K562 (cell line): ENCODE data around the gene AARSD1. TPM values are rescaled to one million over a fixed set of nuclear protein-coding genes. Genes with fewer than 3 reads are reported as not detected.
A peak's percentile ranks its signal among the peaks of the same experiment; 100 is the strongest.

Experiments used
- CHD2 ChIP-seq: IDR thresholded peaks from 2 replicates; pipeline ENCODE4 v1.6.1; 2011; ENCODE audit warnings: low read depth, low read length
- CHD4 ChIP-seq: fragments of 200-600 bp; sonication (generic); IDR thresholded peaks from 3 replicates; pipeline ENCODE4 v1.6.1; 2012; ENCODE audit warnings: low read depth, mild to moderate bottlenecking, mixed read lengths, low read length, inconsistent platforms; ENCODE audit not compliant: insufficient read depth, insufficient replicate concordance, poor library complexity, severe bottlenecking
- ELK3 ChIP-seq: fragments of 450-650 bp; formaldehyde crosslinking; IDR thresholded peaks from 2 replicates; pipeline ENCODE4 v1.4.0; 2020; ENCODE audit warnings: mild to moderate bottlenecking
- ESRRA ChIP-seq: fragments of 450-650 bp; IDR thresholded peaks from 2 replicates; pipeline ENCODE4 v1.6.1; 2014; ENCODE audit warnings: low read depth, mild to moderate bottlenecking, moderate library complexity, borderline replicate concordance
- ETV6 ChIP-seq, 3 experiments: fragments of 150-350 bp in 1 of 3; sonication (generic) in 1 of 3; formaldehyde crosslinking in 1 of 3; IDR thresholded peaks; 2 replicates each; pipeline versions ENCODE4 v1.6.1 to v1.8.0; 2014 to 2022; ENCODE audit warnings: borderline replicate concordance in 2 of 3, low read depth in 2 of 3, antibody characterized with exemption in 1 of 3, low read length in 1 of 3, mild to moderate bottlenecking in 1 of 3, missing genetic modification reagents in 1 of 3
- FOS ChIP-seq: IDR thresholded peaks from 3 replicates; pipeline ENCODE4 v1.6.1; 2011; ENCODE audit not compliant: insufficient read length; ENCODE audit errors: extremely low read depth
- HCFC1 ChIP-seq: IDR thresholded peaks from 2 replicates; pipeline ENCODE4 v1.6.1; 2012; ENCODE audit warnings: low read depth, low read length, improper control_type of control experiment
- MEIS2 ChIP-seq: fragments of 450-650 bp; IDR thresholded peaks from 2 replicates; pipeline ENCODE4 v1.6.1; 2014; ENCODE audit warnings: mild to moderate bottlenecking; ENCODE audit not compliant: partially characterized antibody
- PHF8 ChIP-seq: fragments of 200-600 bp; sonication (generic); IDR thresholded peaks from 2 replicates; pipeline ENCODE4 v1.6.1; 2012; ENCODE audit warnings: mixed run types, mild to moderate bottlenecking, inconsistent platforms, low read length, moderate library complexity, borderline replicate concordance
- POLR2A ChIP-seq: fragments of 450-650 bp; conservative IDR thresholded peaks from 2 replicates; pipeline ENCODE4 v1.6.1; 2016
- PPARD ChIP-seq: fragments of 250-450 bp; sonication (Bioruptor Pico); IDR thresholded peaks from 2 replicates; pipeline ENCODE4 v1.8.0; 2022; ENCODE audit warnings: inconsistent platforms, mild to moderate bottlenecking, moderate library complexity
- RBBP5 ChIP-seq: fragments of 200-600 bp; sonication (generic); IDR thresholded peaks from 2 replicates; pipeline ENCODE4 v1.6.1; 2012; ENCODE audit warnings: borderline replicate concordance, mild to moderate bottlenecking, low read length, control low read depth, inconsistent platforms; ENCODE audit not compliant: insufficient read depth, poor library complexity, severe bottlenecking
- RNF2 ChIP-seq: sonication (generic); IDR thresholded peaks from 2 replicates; pipeline ENCODE4 v1.6.1; 2016
- SUPT5H ChIP-seq: fragments of 450-650 bp; IDR thresholded peaks from 2 replicates; pipeline ENCODE4 v1.6.1; 2016
- TARDBP ChIP-seq: fragments of 450-650 bp; IDR thresholded peaks from 2 replicates; pipeline ENCODE4 v1.6.1; 2016
- TEAD2 ChIP-seq: fragments of 450-650 bp; IDR thresholded peaks from 2 replicates; pipeline ENCODE4 v1.6.1; 2016; ENCODE audit warnings: missing genetic modification characterization, control low read depth, missing compliant biosample characterization
- ZBTB9 ChIP-seq: fragments of 450-650 bp; formaldehyde crosslinking; IDR thresholded peaks from 2 replicates; pipeline ENCODE4 v1.4.0; 2020; ENCODE audit warnings: mild to moderate bottlenecking, moderate library complexity
- ZNF699 ChIP-seq: fragments of 250-450 bp; sonication (Bioruptor Pico); IDR thresholded peaks from 2 replicates; pipeline ENCODE4 v1.8.0; 2021; ENCODE audit warnings: mild to moderate bottlenecking, moderate library complexity; ENCODE audit not compliant: insufficient replicate concordance
- polyA plus RNA-seq, 8 experiments: library from polyadenylated mRNA; depleted of rRNA in 4 of 8; stranded (reverse) in 5 of 8; unstranded in 3 of 8; fragments of >200 nt; fragmentation: Nextera tagmentation in 2 of 8; fragmentation: Illumina TruSeq in 1 of 8; extraction: Ambion mirVana in 2 of 8; extraction: Trizol in 1 of 8; gene quantifications; 2 replicates each; pipeline versions ENCODE4 v1.2.1 to v1.2.3, GENCODE V29; 2011 to 2014; ENCODE audit warnings: inconsistent platforms in 1 of 8, missing spikeins in 1 of 8
- total RNA-seq, 7 experiments: library from RNA; depleted of rRNA in 6 of 7; stranded (reverse); fragments of >200 nt in 6 of 7; fragmentation: Illumina TruSeq in 2 of 7; extraction: Trizol in 2 of 7; gene quantifications; 2 replicates each; pipeline versions ENCODE4 v1.2.1 to v1.2.3, GENCODE V29; 2011 to 2021; ENCODE audit warnings: low replicate concordance in 1 of 7
- TF ChIP-seq, protein P1 (sequence below), 2 experiments: IDR thresholded peaks; 2 replicates each; pipeline ENCODE4 v1.6.1; 2011; ENCODE audit warnings: borderline replicate concordance in 1 of 2, control low read depth in 1 of 2, low read depth in 1 of 2, low read length in 1 of 2, mild to moderate bottlenecking in 1 of 2, mixed read lengths in 1 of 2, moderate library complexity in 1 of 2; ENCODE audit not compliant: insufficient read depth in 1 of 2, insufficient read length in 1 of 2, poor library complexity in 1 of 2, severe bottlenecking in 1 of 2; ENCODE audit errors: extremely low read depth in 1 of 2
- TF ChIP-seq, protein P2 (sequence below): conservative IDR thresholded peaks from 2 replicates; pipeline ENCODE4 v1.6.1; 2011; ENCODE audit warnings: low read depth, mild to moderate bottlenecking, low read length; ENCODE audit not compliant: control insufficient read depth

Gene AARSD1
- total and polyA plus RNA-seq, 9 of the 15 experiments (the other 6 are each of a cell fraction or from before 2014, with no cell fraction given) = 51.7 to 98.5 (median 68.6) TPM

GRCh38 chr17:42964161-42964932 lies at the start of gene AARSD1 (continued):
- TF ChIP-seq PPARD (CRISPR knock-in tag) (no peak), CHD4 (no peak), RBBP5 (peak; percentile 38), ZBTB9 (CRISPR knock-in tag) (no peak), HCFC1 (peak; percentile 67), MEIS2 (peak; percentile 90), ETV6 (IDR thresholded peaks at IDR 0.05; ENCODE audit: borderline replicate concordance in 1 of 2, low read depth in 2 of 2, low read length in 1 of 2) (no peak), ETV6 (CRISPR knock-in tag; IDR thresholded peaks at IDR 0.05; ENCODE audit: borderline replicate concordance) (no peak), SUPT5H (peak; percentile 95), PHF8 (peak; percentile 77; the same call in 1 of the 2 replicates), CHD2 (no peak), TARDBP (0 out of 2 replicates have a peak, but pooled peaks have one; percentile 40), ELK3 (CRISPR knock-in tag) (no peak), FOS (no peak), POLR2A (peak; percentile 97), ESRRA (peak; percentile 35; the same call in 1 of the 2 replicates), ZNF699 (CRISPR knock-in tag) (no peak), RNF2 (0 out of 2 replicates have a peak, but pooled peaks have one; percentile 49), TEAD2 (tag) (0 out of 2 replicates have a peak, but pooled peaks have one; percentile 29)
- TF ChIP-seq, protein P1, sequence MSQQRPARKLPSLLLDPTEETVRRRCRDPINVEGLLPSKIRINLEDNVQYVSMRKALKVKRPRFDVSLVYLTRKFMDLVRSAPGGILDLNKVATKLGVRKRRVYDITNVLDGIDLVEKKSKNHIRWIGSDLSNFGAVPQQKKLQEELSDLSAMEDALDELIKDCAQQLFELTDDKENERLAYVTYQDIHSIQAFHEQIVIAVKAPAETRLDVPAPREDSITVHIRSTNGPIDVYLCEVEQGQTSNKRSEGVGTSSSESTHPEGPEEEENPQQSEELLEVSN (IDR thresholded peaks at IDR 0.05; ENCODE audit: borderline replicate concordance in 1 of 2, extremely low read depth in 1 of 2, insufficient read depth in 1 of 2, insufficient read length in 1 of 2, low read depth in 1 of 2, low read length in 1 of 2, poor library complexity in 1 of 2, severe bottlenecking in 1 of 2) = peak; percentile 73 to 87
- TF ChIP-seq, protein P2, sequence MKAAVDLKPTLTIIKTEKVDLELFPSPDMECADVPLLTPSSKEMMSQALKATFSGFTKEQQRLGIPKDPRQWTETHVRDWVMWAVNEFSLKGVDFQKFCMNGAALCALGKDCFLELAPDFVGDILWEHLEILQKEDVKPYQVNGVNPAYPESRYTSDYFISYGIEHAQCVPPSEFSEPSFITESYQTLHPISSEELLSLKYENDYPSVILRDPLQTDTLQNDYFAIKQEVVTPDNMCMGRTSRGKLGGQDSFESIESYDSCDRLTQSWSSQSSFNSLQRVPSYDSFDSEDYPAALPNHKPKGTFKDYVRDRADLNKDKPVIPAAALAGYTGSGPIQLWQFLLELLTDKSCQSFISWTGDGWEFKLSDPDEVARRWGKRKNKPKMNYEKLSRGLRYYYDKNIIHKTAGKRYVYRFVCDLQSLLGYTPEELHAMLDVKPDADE = peak; percentile 60; the same call in 1 of the 2 replicates
